Thyroid gland (tissue), 4 donors: ENCODE measurements around the gene UBE2B. TPM values are rescaled to one million over a fixed set of nuclear protein-coding genes. Genes with fewer than 3 reads are reported as not detected.

Experiments used
- DNase-seq, 2 donors: peaks; one replicate each; pipeline ENCODE4 v3.0.0-alpha.2; 2019
- H3K27ac ChIP-seq, 3 donors: fragments of 200-600 bp; sonication (generic); 1 replicate in 2 of 3; 2 replicates in 1 of 3; pipeline ENCODE4 v1.5.1; 2016 to 2019; ENCODE audit warnings: mild to moderate bottlenecking in 1 of 3, moderate library complexity in 1 of 3
- H3K27me3 ChIP-seq: fragments of 200-600 bp; sonication (generic); one replicate; pipeline ENCODE4 v1.5.1; 2019
- H3K36me3 ChIP-seq, 2 donors: fragments of 200-600 bp; sonication (generic); one replicate each; pipeline ENCODE4 v1.5.1; 2016 to 2019
- H3K4me1 ChIP-seq, 2 donors: fragments of 200-600 bp; sonication (generic); one replicate each; pipeline ENCODE4 v1.5.1; 2017 to 2019
- H3K4me3 ChIP-seq, 3 donors: fragments of 200-600 bp; sonication (generic); replicated peaks in 1 of 3; 1 replicate in 2 of 3; 2 replicates in 1 of 3; pipeline ENCODE4 v1.5.1; 2016; ENCODE audit warnings: mild to moderate bottlenecking in 1 of 3
- H3K9me3 ChIP-seq: fragments of 200-600 bp; sonication (generic); one replicate; pipeline ENCODE4 v1.5.1; 2017
- POLR2A ChIP-seq, 2 donors: fragments of 450-650 bp; IDR thresholded peaks; one replicate each; pipeline ENCODE4 v1.6.1; 2017; ENCODE audit warnings: antibody characterized with exemption in 2 of 2, mild to moderate bottlenecking in 2 of 2, moderate library complexity in 1 of 2
- WGBS, 2 donors: methylation state at CpG; one replicate each; pipeline ENCODE4 v1.1.5; 2017; 5-methylcytosine and 5-hydroxymethylcytosine counted together
- intact Hi-C: fragments of 100-400 bp; cut with DNase I; formaldehyde crosslinking; loops from one replicate; pipeline ENCODE4 v1.15.1; 2023
- total RNA-seq, 4 donors: library from RNA; depleted of rRNA; stranded (reverse); fragments of >200 nt; gene quantifications; one replicate each; pipeline ENCODE4 v1.2.3, GENCODE V29; 2016
- TF ChIP-seq, protein P1 (sequence below), 6 experiments: fragments of 200-600 bp in 3 of 6; fragments of 450-650 bp in 3 of 6; sonication (generic) in 3 of 6; IDR thresholded peaks; one replicate each; pipeline ENCODE4 v1.5.1; 2016 to 2019; ENCODE audit warnings: antibody characterized with exemption in 6 of 6, mild to moderate bottlenecking in 2 of 6, inconsistent platforms in 1 of 6, moderate library complexity in 1 of 6

The UBE2B gene
- total RNA-seq, 4 donors from 2014 or later: 36.8 to 83.2 (median 41.2) TPM

DNA sequence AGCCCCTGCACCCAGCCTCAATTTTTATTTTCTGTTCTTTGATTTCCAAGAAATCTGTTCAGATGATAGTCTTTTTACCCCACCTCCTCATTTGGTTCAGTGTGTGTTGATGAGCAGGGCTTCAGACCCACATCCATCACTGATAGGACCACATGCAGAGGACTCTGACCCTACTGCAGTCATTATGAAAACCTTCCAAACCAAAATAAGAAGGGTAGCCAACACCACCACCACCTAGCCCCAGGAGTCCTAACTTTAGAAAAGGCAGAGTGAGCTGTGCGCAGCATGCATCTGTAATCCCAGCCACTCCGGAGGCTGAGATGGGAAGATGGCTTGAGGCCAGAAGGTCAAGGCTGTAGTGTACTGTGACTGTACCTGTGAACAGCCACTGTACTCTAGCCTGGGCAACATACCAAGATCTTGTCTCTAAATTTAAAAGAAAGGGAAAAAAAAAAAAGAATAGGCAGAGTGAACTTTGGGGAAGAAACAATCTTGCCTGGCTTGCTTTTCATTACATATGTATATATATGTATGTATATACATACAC lies 27.3 kb downstream of the UBE2B start:
- Histone ChIP-seq H3K9me3 (no peaks in the 10 kb centered on the region), H3K4me1 (peaks cover 7 to 15% of the 10 kb centered on the region in 2 donors), H3K27ac (no peak overlapping the region), H3K4me3 (no peak overlapping the region), H3K27me3 (no peaks in the 10 kb centered on the region), H3K36me3 (peaks cover 3 to 28% of the 10 kb centered on the region in 2 donors)
- TF ChIP-seq, protein P1, sequence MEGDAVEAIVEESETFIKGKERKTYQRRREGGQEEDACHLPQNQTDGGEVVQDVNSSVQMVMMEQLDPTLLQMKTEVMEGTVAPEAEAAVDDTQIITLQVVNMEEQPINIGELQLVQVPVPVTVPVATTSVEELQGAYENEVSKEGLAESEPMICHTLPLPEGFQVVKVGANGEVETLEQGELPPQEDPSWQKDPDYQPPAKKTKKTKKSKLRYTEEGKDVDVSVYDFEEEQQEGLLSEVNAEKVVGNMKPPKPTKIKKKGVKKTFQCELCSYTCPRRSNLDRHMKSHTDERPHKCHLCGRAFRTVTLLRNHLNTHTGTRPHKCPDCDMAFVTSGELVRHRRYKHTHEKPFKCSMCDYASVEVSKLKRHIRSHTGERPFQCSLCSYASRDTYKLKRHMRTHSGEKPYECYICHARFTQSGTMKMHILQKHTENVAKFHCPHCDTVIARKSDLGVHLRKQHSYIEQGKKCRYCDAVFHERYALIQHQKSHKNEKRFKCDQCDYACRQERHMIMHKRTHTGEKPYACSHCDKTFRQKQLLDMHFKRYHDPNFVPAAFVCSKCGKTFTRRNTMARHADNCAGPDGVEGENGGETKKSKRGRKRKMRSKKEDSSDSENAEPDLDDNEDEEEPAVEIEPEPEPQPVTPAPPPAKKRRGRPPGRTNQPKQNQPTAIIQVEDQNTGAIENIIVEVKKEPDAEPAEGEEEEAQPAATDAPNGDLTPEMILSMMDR (IDR thresholded peaks at IDR 0.05): no peak
- no peak for TF ChIP-seq POLR2A (IDR thresholded peaks at IDR 0.05)
- intact Hi-C loops: no loop called here
- 90 to 91% methylated on average over 2 of the region's 2 CpGs for WGBS, 2 donors
- no peak for DNase-seq

DNA sequence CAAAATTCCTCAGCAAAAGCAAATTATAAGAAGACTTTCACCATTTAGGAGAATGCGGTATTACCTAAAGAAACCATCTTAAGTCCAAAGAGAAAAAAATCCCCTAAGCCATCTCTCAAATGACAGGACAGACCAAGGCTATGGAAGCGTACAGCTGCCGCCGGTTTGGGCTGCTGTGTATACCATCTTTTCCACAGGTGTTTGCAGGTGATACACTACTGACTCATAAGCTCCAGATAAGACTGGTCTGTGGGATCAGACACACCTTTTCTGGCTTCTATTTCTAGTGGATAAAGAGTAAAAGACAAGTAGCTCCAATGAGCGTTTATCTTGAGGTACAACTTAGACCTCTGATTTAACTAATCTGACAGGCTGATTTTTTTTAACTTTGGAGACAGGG lies 32.6 kb downstream of the UBE2B start:
- Histone ChIP-seq H3K27me3 (no peaks in the 10 kb centered on the region), H3K27ac (no peak overlapping the region), H3K4me1 (no peaks in the 10 kb centered on the region), H3K36me3 (peaks cover 5% of the 10 kb centered on the region in 2 donors), H3K4me3 (no peak overlapping the region), H3K9me3 (no peaks in the 10 kb centered on the region)
- no peak for TF ChIP-seq POLR2A (IDR thresholded peaks at IDR 0.05)
- TF ChIP-seq, protein P1 (IDR thresholded peaks at IDR 0.05): no peak
- whole genome bisulfite sequencing, 2 donors: 92 to 97% methylated on average over 5 of the region's 5 CpGs
- intact Hi-C loops: no loop called here
- no peak for DNase-seq

DNA sequence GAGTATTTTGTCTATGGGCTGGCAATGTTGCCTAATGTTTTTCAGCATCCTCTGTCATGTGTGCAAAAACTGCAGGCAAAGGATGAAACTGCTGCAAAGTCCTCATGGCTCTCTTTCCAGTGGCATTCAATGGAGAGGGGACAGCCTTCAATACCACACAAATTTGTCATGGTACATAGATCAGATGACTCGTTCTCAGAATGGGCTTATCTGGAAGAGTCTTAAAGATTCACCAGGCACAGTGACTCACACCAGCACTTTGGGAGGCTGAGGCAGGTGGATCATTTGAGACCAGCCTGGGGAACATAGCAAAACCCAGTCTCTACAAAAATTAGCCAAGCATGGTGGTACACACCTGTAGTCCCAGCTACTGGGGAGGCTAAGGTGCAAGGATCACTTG lies 35.0 kb downstream of the UBE2B start:
- intact Hi-C loops: no loop called here
- H3K27me3 ChIP-seq: no peaks in the 10 kb centered on the region

DNA sequence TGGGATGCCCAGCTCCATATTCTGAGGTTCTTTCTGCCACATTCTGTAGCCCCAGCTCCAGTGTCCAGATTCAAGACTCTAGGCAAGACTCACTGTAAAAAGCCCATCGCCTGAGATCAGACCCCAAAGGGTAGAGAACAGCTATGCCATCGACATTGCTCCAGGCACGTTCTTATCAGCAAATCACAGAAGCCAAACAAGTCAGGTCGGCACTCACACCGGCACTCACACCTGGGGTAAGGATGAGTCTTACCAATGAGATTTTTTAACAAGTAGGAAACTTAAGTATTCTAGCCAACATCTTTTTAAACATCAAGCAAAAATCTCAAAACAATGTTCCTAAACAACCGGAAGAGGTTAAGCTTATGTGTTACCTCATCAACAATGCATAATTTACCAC lies 38.0 kb downstream of the UBE2B start:
- intact Hi-C loops: no loop called here
- Histone ChIP-seq H3K27ac (no peak overlapping the region), H3K4me1 (peaks cover 20 to 25% of the 10 kb centered on the region in 2 donors), H3K9me3 (no peaks in the 10 kb centered on the region), H3K27me3 (no peaks in the 10 kb centered on the region), H3K4me3 (no peak overlapping the region), H3K36me3 (peaks cover 0 to 2% of the 10 kb centered on the region in 2 donors)
- 77 to 80% methylated on average over 6 of the region's 6 CpGs for WGBS, 2 donors
- TF ChIP-seq, protein P1 (IDR thresholded peaks at IDR 0.05): no peak
- TF ChIP-seq POLR2A (IDR thresholded peaks at IDR 0.05): no peak
- no peak for DNase-seq

More for the DNA sequence above, 35.0 kb downstream of the UBE2B start:
- WGBS, 2 donors: 71 to 100% methylated on average over 1 of the region's 1 CpG
- TF ChIP-seq, protein P1 (IDR thresholded peaks at IDR 0.05): no peak
- TF ChIP-seq POLR2A (IDR thresholded peaks at IDR 0.05): no peak
- no peaks in the 10 kb centered on the region for H3K9me3 ChIP-seq
- no peak for DNase-seq
- peaks cover 0 to 5% of the 10 kb centered on the region in 2 donors for H3K36me3 ChIP-seq
- H3K4me3 ChIP-seq: no peak overlapping the region
- H3K27ac ChIP-seq: no peak overlapping the region
- H3K4me1 ChIP-seq: peaks cover 11 to 13% of the 10 kb centered on the region in 2 donors

DNA sequence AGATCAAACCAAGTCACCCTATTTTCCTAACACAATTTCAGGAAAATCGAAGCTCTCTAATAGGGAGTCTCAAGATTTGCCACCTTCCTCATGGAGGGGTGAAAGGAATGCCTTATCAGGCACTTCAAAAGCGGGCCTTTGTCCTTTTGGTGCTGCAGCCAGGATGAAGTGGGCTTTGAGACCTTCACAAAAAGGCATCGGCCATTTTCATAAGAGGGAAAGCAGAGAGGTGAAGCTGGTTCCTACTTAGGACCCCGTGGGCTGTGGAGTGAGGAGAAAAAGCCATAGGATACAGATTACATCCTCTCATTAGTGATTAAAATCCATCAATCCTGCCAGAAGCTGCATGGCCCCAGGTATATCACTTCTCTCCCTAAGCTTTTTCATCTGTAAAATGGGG lies 39.5 kb downstream of the UBE2B start:
- Histone ChIP-seq H3K36me3 (no peaks in the 10 kb centered on the region), H3K4me1 (peaks cover 20 to 25% of the 10 kb centered on the region in 2 donors), H3K27me3 (no peaks in the 10 kb centered on the region), H3K27ac (peak overlapping the region in 1 of 3 donors; percentile 86), H3K9me3 (no peaks in the 10 kb centered on the region), H3K4me3 (peak overlapping the region; percentile 55 to 95 (median 88))
- intact Hi-C loops: loop anchor here (10.0 kb wide), 2 partner anchors 54 to 114 kb away; partner anchors contain the start of gene JADE2
- 55 to 58% methylated on average over 4 of the region's 4 CpGs for WGBS, 2 donors
- no peak for DNase-seq
- TF ChIP-seq, protein P1 (IDR thresholded peaks at IDR 0.05): no peak
- TF ChIP-seq POLR2A (IDR thresholded peaks at IDR 0.05): no peak
